HepG2 (cell line): ENCODE measurements around the gene GHRL. TPM values are rescaled to one million over a fixed set of nuclear protein-coding genes. Genes with fewer than 3 reads are reported as not detected.
A peak's percentile ranks its signal among the peaks of the same experiment; 100 is the strongest.

Experiments
- ARID4A ChIP-seq: sonication (generic); formaldehyde crosslinking; IDR thresholded peaks from 2 replicates; pipeline ENCODE4 v1.5.0; 2020; ENCODE audit warnings: mild to moderate bottlenecking, missing genetic modification reagents, borderline replicate concordance
- ETV5 ChIP-seq: IDR thresholded peaks from 2 replicates; pipeline ENCODE4 v1.6.1; 2018; ENCODE audit warnings: missing biosample characterization, missing genetic modification reagents, inconsistent platforms, borderline replicate concordance
- HNRNPLL ChIP-seq: fragments of 200-400 bp; formaldehyde crosslinking; IDR thresholded peaks from 2 replicates; pipeline ENCODE4 v1.6.1; 2017; ENCODE audit warnings: mild to moderate bottlenecking, low read depth, low read length; ENCODE audit not compliant: poor library complexity, severe bottlenecking
- HOMEZ ChIP-seq: IDR thresholded peaks from 2 replicates; pipeline ENCODE4 v1.6.1; 2016; ENCODE audit warnings: low read depth
- KAT2B ChIP-seq: fragments of 150-350 bp; IDR thresholded peaks from 2 replicates; pipeline ENCODE4 v1.6.1; 2014; ENCODE audit warnings: low read depth, low read length, borderline replicate concordance
- KIAA2018 ChIP-seq: sonication (generic); formaldehyde crosslinking; IDR thresholded peaks from 2 replicates; pipeline ENCODE4 v1.5.0; 2020; ENCODE audit warnings: mild to moderate bottlenecking, missing genetic modification reagents, borderline replicate concordance
- RAD21 ChIP-seq: fragments of 450-650 bp; formaldehyde crosslinking; IDR thresholded peaks from 2 replicates; pipeline ENCODE4 v1.5.0; 2020; ENCODE audit warnings: mild to moderate bottlenecking
- SAP130 ChIP-seq: IDR thresholded peaks from 2 replicates; pipeline ENCODE4 v1.6.1; 2016; ENCODE audit warnings: low read depth
- SP2 ChIP-seq: sonication (generic); formaldehyde crosslinking; IDR thresholded peaks from 2 replicates; pipeline ENCODE4 v1.5.1; 2020; ENCODE audit warnings: mild to moderate bottlenecking, missing genetic modification reagents
- TBX2 ChIP-seq: sonication (generic); formaldehyde crosslinking; IDR thresholded peaks from 2 replicates; pipeline ENCODE4 v1.5.0; 2020; ENCODE audit warnings: missing genetic modification reagents, mild to moderate bottlenecking, borderline replicate concordance
- polyA plus RNA-seq, 8 experiments: library from polyadenylated mRNA; depleted of rRNA in 3 of 8; stranded (reverse) in 7 of 8; unstranded in 1 of 8; fragments of >200 nt; fragmentation: Illumina TruSeq in 4 of 8; extraction: Trizol in 4 of 8; gene quantifications; 2 replicates each; pipeline versions ENCODE4 v1.2.1 to v1.2.3, GENCODE V29; 2011 to 2016; ENCODE audit warnings: low read depth in 4 of 8, missing spikeins in 1 of 8, mixed read lengths in 1 of 8; ENCODE audit not compliant: insufficient read depth in 1 of 8
- total RNA-seq, 5 experiments: library from RNA; depleted of rRNA; stranded (reverse); fragments of >200 nt; fragmentation: Illumina TruSeq; extraction: Trizol; gene quantifications; 2 replicates each; pipeline ENCODE4 v1.2.3, GENCODE V29; 2016; ENCODE audit warnings: low read depth in 1 of 5

Gene GHRL
- total and polyA plus RNA-seq, 2 of the 13 experiments (the other 11 are each of a cell fraction or from before 2014, with no cell fraction given): 0.09 TPM; not detected in 1

GRCh38 chr3:10248184-10248983 is 44.4 kb downstream of the GHRL start, which contains the start of gene TATDN2 (continued):
- no peak for TF ChIP-seq KIAA2018
- TF ChIP-seq HNRNPLL: peak; percentile 91
- no peak for TF ChIP-seq HOMEZ
- peak; percentile 72 for TF ChIP-seq TBX2
- peak; percentile 94 for TF ChIP-seq SAP130 (CRISPR knock-in tag)
- peak; percentile 61; the same call in 1 of the 2 replicates for TF ChIP-seq ETV5 (CRISPR knock-in tag)
- TF ChIP-seq RAD21 (CRISPR knock-in tag): peak; percentile 27; the same call in 1 of the 2 replicates
- peak; percentile 83 for TF ChIP-seq SP2 (CRISPR knock-in tag)
- peak; percentile 67; the same call in 1 of the 2 replicates for TF ChIP-seq ARID4A (CRISPR knock-in tag)
- TF ChIP-seq KAT2B: no peak
